RCC 7860 (cell line): ENCODE results near the gene LRRFIP2.
"Not testable (repeated sequence)": the region's sequence is repeated elsewhere in the genome, so short reads cannot be mapped to it uniquely, and the experiment has no call there.

Experiments
- DNase-seq: peaks from one replicate; pipeline ENCODE4 v3.0.0-alpha.2; 2015; ENCODE audit warnings: low spot score
- FAIRE-seq: peaks from 2 replicates; lab custom pipeline; 2012; peaks lifted over from hg19 to GRCh38; lab: Jason Lieb, UNC

Gene LRRFIP2

GRCh38 chr3:37147666-37148065 is 26.7 kb downstream of the LRRFIP2 start:
- FAIRE-seq (no peak), DNase-seq (no peak)

GRCh38 chr3:37146927-37147326 is 27.5 kb downstream of the LRRFIP2 start:
- FAIRE-seq, DNase-seq: not testable (repeated sequence)

- FAIRE-seq (no peak), DNase-seq (no peak)
Measured at GRCh38 chr3:37145611-37146010, 28.8 kb downstream of the LRRFIP2 start.

- DNase-seq (no peak), FAIRE-seq (no peak)
Measured at GRCh38 chr3:37144806-37145205, 29.6 kb downstream of the LRRFIP2 start.

GRCh38 chr3:37143821-37144220 is 30.6 kb downstream of the LRRFIP2 start:
- FAIRE-seq (no peak), DNase-seq (no peak)

GRCh38 chr3:37141676-37142075 is 32.7 kb downstream of the LRRFIP2 start:
- no peak for DNase-seq
- FAIRE-seq, result no peak

- no peak for DNase-seq
- no peak for FAIRE-seq
Measured at GRCh38 chr3:37140899-37141541, 33.4 kb downstream of the LRRFIP2 start.

- no peak for FAIRE-seq
- DNase-seq, result no peak
Measured at GRCh38 chr3:37139567-37140052, 34.8 kb downstream of the LRRFIP2 start.

GRCh38 chr3:37138816-37139215 is 35.6 kb downstream of the LRRFIP2 start:
- no peak for FAIRE-seq
- DNase-seq, result no peak

- FAIRE-seq (no peak), DNase-seq (no peak)
Measured at GRCh38 chr3:37137516-37137915, 36.9 kb downstream of the LRRFIP2 start.

GRCh38 chr3:37136067-37136466 is 38.3 kb downstream of the LRRFIP2 start:
- FAIRE-seq, result no peak
- DNase-seq, result no peak

- FAIRE-seq (no peak), DNase-seq (no peak)
Measured at GRCh38 chr3:37135561-37135960, 38.8 kb downstream of the LRRFIP2 start.

- FAIRE-seq (no peak), DNase-seq (no peak)
Measured at GRCh38 chr3:37132334-37132733, 42.0 kb downstream of the LRRFIP2 start.

- FAIRE-seq, result no peak
Measured at GRCh38 chr3:37131860-37132144, 42.6 kb downstream of the LRRFIP2 start.

GRCh38 chr3:37130984-37131859 is 43.2 kb downstream of the LRRFIP2 start:
- no peak for DNase-seq
- no peak for FAIRE-seq

More at GRCh38 chr3:37131860-37132144, 42.6 kb downstream of the LRRFIP2 start:
- no peak for DNase-seq

- no peak for FAIRE-seq
- DNase-seq, result no peak
Measured at GRCh38 chr3:37130448-37130847, 43.9 kb downstream of the LRRFIP2 start.

- FAIRE-seq (no peak), DNase-seq (no peak)
Measured at GRCh38 chr3:37129871-37130270, 44.5 kb downstream of the LRRFIP2 start.

- DNase-seq (no peak), FAIRE-seq (no peak)
Measured at GRCh38 chr3:37127340-37127739, 47.0 kb downstream of the LRRFIP2 start.

GRCh38 chr3:37126856-37127255 is 47.5 kb downstream of the LRRFIP2 start:
- FAIRE-seq, result no peak
- no peak for DNase-seq

GRCh38 chr3:37125195-37126073 is 48.9 kb downstream of the LRRFIP2 start:
- DNase-seq (no peak), FAIRE-seq (no peak)

GRCh38 chr3:37124435-37124834 is 49.9 kb downstream of the LRRFIP2 start:
- no peak for FAIRE-seq
- DNase-seq, result no peak
